Measurements from ENCODE around the gene CHERP. TPM values are rescaled to one million over a fixed set of nuclear protein-coding genes. Genes with fewer than 3 reads are reported as not detected.

CHERP gene, protein sequence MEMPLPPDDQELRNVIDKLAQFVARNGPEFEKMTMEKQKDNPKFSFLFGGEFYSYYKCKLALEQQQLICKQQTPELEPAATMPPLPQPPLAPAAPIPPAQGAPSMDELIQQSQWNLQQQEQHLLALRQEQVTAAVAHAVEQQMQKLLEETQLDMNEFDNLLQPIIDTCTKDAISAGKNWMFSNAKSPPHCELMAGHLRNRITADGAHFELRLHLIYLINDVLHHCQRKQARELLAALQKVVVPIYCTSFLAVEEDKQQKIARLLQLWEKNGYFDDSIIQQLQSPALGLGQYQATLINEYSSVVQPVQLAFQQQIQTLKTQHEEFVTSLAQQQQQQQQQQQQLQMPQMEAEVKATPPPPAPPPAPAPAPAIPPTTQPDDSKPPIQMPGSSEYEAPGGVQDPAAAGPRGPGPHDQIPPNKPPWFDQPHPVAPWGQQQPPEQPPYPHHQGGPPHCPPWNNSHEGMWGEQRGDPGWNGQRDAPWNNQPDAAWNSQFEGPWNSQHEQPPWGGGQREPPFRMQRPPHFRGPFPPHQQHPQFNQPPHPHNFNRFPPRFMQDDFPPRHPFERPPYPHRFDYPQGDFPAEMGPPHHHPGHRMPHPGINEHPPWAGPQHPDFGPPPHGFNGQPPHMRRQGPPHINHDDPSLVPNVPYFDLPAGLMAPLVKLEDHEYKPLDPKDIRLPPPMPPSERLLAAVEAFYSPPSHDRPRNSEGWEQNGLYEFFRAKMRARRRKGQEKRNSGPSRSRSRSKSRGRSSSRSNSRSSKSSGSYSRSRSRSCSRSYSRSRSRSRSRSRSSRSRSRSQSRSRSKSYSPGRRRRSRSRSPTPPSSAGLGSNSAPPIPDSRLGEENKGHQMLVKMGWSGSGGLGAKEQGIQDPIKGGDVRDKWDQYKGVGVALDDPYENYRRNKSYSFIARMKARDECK
- 87.3 and 98.9 TPM in 2 replicates for total RNA-seq
- 3.3 TPM for total RNA-seq (2013)
- 38.3 and 47.5 TPM in 2 replicates for polyA plus RNA-seq
- 12.9 and 20.8 TPM in 2 replicates for polyA minus RNA-seq

DNA sequence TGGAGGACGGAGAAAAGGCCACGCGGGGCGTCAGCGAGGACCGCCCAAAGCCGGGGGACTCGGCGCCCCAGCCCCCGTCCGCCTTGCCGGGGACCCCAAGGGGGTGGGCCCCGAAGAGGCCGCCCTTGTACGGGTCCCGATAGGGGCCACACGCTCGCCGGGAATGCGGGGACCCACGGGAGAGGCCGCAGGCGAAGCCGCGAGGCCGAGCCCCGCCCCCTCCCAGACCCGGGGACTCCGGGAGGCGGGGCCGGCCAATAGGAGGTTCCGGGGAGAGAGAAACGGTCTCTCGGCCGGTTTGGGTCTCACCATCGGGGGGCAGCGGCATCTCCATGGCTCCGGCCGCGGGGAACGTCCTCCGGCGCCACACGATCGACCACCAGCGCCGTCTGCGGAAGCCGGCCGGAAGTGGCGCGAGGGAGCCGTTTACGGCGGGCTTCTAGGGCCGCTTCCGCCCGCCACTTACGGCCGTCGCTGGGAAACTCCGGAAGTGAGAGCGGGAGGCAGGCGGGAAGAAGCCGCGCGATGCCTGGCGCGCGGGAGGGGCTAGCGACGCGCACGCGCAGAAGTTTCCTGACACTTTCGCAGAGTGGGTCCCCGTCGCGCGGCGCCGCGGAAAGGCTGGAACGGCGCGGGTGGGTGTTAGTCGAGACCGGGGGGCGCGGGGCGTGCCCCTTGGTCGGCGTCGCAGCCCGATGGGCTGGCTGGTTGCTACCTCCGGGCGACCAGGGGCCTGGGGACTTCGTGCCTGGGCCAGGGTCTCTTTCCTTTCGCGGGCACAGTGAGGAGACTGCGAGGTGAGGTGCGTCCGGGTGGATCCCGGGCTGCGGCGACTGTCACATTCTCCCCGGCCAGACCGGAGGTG lies at the start of gene CHERP:
TSS of gene CHERP (minus strand) at position 393 of the 865 bp plus-strand sequence. CDS start at position 334, 59 bp downstream.
- H3K27ac ChIP-seq (ENCODE audit: low read length in 2 of 2): peak within 1 kb of the TSS; percentile 61 to 77
- H2AFZ ChIP-seq (ENCODE audit: insufficient read depth, low read depth, low read length, poor library complexity, severe bottlenecking): peak within 1 kb of the TSS; percentile 90
- peak within 1 kb of the TSS; percentile 89 for H3K27ac Mint-ChIP-seq
- H3K36me3 ChIP-seq (replicated peaks in 1 of 2; ENCODE audit: control extremely low read depth in 1 of 2, control insufficient read depth in 1 of 2, extremely low read depth in 1 of 2, insufficient read depth in 2 of 2, low read length in 1 of 2): peaks cover 0 to 20% of the 10 kb centered on the region in 2 experiments
- intact Hi-C loops (cut with micrococcal nuclease): loop anchor here (1.0 to 5.0 kb wide), 8 partner anchors 30 to 345 kb away; partner anchors contain the start of genes AP1M1, C19orf44, CALR3 and MED26
- ATAC-seq (ENCODE audit: low read depth) (peak; percentile 81), DNase-seq (peak; percentile 97)
- H3K9ac ChIP-seq (ENCODE audit: low read length): peak within 1 kb of the TSS; percentile 80
- ChIA-PET POLR2A (interaction anchor here (0.6 to 1.6 kb wide), 7 partner anchors 42 to 170 kb away, joined by 3 to 8 read pairs (median 4); partner anchors contain the start of genes SMIM7 and TMEM38A), CTCF (interaction anchor here (1.0 kb wide), 1 partner anchor 46 kb away, joined by 4 read pairs; no protein-coding TSS in a partner anchor)
- no peaks in the 10 kb centered on the region for H3K9me3 ChIP-seq (ENCODE audit: control extremely low read depth in 1 of 3, control insufficient read depth in 2 of 3, insufficient read depth in 1 of 3, low read length in 2 of 3)
- peaks cover 55% of the 10 kb centered on the region for H3K4me1 Mint-ChIP-seq
- H3K4me3 ChIP-seq (ENCODE audit: control extremely low read depth in 1 of 5, extremely low read depth in 1 of 5, insufficient read depth in 1 of 5, low read depth in 2 of 5, low read length in 4 of 5): peak within 1 kb of the TSS; percentile 76 to 90 (median 88)
- H3K79me2 ChIP-seq (ENCODE audit: control insufficient read depth, insufficient read depth, low read length): peaks cover 91% of the 10 kb centered on the region
- peaks cover 51% of the 10 kb centered on the region for H4K20me1 ChIP-seq (ENCODE audit: control insufficient read depth, insufficient read depth, low read length, poor library complexity, severe bottlenecking)
- H3K4me1 ChIP-seq (ENCODE audit: control insufficient read depth in 2 of 2, insufficient read depth in 2 of 2, low read length in 2 of 2): peaks cover 29 to 52% of the 10 kb centered on the region in 2 donors
- WGBS (ENCODE audit: insufficient coverage): under 1% methylated on average over 108 of the region's 108 CpGs
- H3K9me3 Mint-ChIP-seq (ENCODE audit: insufficient read depth): no peaks in the 10 kb centered on the region
- no peak for TF ChIP-seq EZH2 (IDR thresholded peaks at IDR 0.05; ENCODE audit: borderline replicate concordance, insufficient read depth, low read depth, low read length, poor library complexity, severe bottlenecking)
- TF ChIP-seq, protein P1, sequence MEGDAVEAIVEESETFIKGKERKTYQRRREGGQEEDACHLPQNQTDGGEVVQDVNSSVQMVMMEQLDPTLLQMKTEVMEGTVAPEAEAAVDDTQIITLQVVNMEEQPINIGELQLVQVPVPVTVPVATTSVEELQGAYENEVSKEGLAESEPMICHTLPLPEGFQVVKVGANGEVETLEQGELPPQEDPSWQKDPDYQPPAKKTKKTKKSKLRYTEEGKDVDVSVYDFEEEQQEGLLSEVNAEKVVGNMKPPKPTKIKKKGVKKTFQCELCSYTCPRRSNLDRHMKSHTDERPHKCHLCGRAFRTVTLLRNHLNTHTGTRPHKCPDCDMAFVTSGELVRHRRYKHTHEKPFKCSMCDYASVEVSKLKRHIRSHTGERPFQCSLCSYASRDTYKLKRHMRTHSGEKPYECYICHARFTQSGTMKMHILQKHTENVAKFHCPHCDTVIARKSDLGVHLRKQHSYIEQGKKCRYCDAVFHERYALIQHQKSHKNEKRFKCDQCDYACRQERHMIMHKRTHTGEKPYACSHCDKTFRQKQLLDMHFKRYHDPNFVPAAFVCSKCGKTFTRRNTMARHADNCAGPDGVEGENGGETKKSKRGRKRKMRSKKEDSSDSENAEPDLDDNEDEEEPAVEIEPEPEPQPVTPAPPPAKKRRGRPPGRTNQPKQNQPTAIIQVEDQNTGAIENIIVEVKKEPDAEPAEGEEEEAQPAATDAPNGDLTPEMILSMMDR (IDR thresholded peaks at IDR 0.05): no peak
- no peaks in the 10 kb centered on the region for H3K27me3 ChIP-seq (replicated peaks in 1 of 4; ENCODE audit: control extremely low read depth in 1 of 4, control insufficient read depth in 3 of 4, insufficient read depth in 4 of 4, low read length in 3 of 4)
- H3K27me3 Mint-ChIP-seq: no peaks in the 10 kb centered on the region
- peak within 1 kb of the TSS; percentile 79 for H3K4me2 ChIP-seq (replicated peaks; ENCODE audit: low read depth, low read length, poor library complexity, severe bottlenecking)
- H3K4me3 Mint-ChIP-seq: peak within 1 kb of the TSS; percentile 91
